HG03439 (cell line): ENCODE measurements around the gene DRD2.
"Not testable (repeated sequence)": the region's sequence is repeated elsewhere in the genome, so short reads cannot be mapped to it uniquely, and the experiment has no call there.

Source experiments
- ATAC-seq: cut with Tn5 transposase; IDR thresholded peaks from one replicate; pipeline ENCODE4 v1.9.1; 2021; ENCODE audit warnings: mild to moderate bottlenecking, moderate library complexity; ENCODE audit not compliant: unreplicated experiment

Gene DRD2

GRCh38 chr11:113475160-113475761 is at the start of gene DRD2:
Gene DRD2 (minus strand): TSS chr11:113475398. CDS start chr11:113424651, 50,747 bp downstream.
- no peak for ATAC-seq

- not testable (repeated sequence) for ATAC-seq
These were observed 48.7 kb upstream of the DRD2 start for GRCh38 chr11:113523906-113524305.

- ATAC-seq = no peak
These were observed 46.7 kb upstream of the DRD2 start for GRCh38 chr11:113521737-113522517.

- ATAC-seq = no peak
These were observed 44.9 kb upstream of the DRD2 start for GRCh38 chr11:113519989-113520613.

GRCh38 chr11:113518716-113519495 is 43.7 kb upstream of the DRD2 start:
- ATAC-seq = no peak

DNA sequence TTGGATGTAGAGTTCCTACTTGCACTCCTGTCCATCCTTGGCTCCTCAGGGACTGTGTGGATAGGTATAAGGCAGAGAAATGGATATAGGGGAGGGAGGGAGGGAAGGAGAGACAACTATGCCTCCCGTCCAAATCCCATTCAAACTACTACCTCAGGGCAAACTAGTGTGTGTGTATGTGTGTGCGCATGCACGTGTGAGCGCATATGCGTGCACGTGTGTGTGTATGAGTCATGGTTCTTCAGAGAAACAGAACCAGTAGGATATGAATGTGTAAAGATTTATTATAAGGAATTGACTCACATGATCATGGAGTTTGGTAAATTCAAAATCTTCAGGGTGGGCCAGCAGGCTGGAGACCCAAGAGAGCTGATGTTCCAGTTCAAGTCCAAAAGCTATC is 42.2 kb upstream of the DRD2 start:
- no peak for ATAC-seq

DNA sequence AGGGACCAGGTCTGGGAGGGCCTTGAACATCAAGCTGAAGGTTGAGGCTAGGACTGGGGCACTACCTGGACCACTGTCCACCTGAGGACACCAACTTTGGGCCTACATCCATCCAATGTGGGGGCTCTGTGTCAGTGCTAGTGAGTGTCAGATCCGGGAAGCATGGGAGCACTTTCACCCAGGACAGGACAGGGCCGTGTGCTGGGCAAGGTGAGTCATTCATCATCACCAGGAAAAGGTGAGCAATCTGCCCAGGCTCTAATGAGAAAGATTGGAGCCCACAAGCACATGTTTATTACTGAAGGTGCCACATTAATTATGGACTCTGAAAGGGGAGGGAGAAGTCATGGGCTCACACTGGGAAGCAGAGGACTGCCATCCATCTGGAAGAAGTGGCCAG is 39.7 kb upstream of the DRD2 start:
- ATAC-seq = no peak

DNA sequence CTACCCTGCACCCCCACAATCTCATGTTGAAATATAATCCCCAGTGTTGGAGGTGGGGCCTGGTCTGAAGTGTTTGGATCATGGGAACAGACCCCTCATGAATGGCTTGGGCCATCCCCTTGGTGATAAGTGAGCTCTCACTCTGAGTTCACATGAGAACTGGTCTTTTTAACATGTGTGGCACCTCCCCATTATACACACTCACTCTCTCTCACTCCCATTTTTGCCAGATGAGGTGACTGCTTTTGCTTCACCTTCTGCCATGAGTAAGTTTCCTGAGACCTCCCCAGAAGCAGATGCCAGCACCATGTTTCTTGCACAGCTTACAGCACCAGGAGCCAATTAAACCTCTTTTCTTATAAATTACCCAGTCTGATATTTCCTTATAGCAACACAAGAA is 32.1 kb upstream of the DRD2 start:
- no peak for ATAC-seq

DNA sequence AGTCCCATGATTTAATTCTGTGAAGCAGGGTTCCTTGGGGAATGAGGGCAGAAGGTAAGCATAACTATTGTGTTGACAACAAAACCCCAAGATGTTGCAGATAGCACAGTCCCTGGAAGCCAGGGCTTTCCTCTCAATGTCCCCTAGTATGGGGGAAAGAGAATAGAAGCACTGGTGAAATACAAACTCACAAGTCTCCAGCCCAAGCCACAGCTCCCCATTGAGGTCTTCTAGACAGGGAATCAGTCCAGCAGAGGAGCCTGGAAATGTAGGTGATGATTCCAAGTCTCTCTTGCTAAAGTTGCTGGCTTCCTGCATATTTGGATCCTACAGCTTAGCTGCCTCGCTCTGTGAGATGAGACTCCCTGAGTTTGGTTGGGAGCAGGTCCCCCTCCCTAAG is 31.7 kb upstream of the DRD2 start:
- ATAC-seq = no peak

GRCh38 chr11:113506461-113506860 is 31.3 kb upstream of the DRD2 start:
- ATAC-seq = no peak

DNA sequence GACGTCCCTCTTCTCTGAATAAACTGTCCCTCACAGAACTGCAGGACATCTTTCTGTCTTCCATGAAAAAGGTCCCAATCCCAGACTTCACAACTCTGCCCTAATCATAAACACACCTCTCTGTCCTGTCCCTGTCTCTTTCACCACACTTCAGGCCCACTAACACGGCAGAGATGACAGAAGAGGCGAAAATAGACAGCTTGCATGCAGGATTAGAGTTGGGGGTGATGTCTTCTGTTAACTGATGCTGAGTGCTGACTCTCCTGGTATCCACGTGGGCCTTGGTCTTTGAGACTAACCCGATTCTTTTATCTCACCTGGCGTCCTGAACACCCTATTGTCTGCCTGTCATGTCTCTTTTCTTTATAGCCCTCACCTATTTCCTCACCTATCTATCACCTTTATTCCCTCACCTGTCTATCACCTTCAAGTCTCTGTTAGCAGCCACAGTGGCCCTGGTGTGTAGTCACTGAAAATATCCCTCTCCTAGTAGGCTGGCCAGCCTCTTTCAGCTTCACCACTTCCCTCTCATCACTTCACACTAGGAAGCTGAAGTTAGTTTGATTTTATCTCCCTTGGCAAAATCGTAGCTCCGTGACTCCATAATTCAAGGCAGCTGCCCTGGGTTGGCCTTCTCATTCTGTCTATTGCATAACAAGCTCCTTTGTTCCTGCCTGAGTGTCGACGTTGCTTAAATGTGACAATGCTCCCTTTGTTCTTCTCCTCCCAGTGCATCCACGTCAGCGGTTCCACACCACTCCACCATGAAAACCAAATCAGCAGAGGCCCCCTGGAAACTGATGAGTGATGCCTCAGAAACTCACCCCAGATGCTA is 30.6 kb upstream of the DRD2 start:
- ATAC-seq = no peak

DNA sequence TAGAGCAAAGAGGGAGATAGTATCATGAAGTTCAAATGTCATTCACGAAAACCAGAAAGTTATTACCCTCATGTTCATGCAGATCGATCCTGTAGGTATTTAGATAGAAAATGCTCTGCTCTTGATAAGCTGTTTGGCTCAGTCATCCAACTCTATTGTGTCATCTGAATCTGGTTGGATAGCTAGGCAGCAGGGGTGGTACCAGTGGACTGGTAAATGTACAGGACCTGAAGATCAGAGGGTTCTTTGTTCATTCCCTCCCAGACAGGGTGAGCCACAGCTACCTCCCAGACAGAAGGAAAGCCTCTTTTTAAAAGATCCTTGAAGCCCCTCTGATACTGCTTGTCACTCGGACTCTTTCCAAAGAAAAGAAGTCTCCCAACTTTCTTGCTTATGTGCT is 29.8 kb upstream of the DRD2 start:
- ATAC-seq = no peak

DNA sequence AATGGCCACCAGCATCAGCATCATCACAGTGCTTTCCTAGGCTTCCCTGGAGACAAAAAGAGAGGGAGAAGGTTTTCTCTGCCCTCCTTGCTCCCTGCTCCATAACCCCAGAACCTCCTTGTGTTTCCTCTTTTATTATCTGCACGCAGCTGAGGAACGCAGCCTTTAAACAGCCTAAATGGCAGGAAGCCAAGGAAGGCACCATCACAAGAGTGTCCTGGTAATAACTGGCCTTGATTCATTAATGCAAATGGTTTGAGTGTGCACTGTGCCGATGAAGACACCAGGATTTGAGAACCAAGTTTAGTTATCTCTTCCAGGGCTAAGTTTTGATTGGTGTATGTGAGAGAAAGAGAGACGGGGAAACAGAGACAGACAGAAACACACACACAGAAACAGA is 29.4 kb upstream of the DRD2 start:
- no peak for ATAC-seq

DNA sequence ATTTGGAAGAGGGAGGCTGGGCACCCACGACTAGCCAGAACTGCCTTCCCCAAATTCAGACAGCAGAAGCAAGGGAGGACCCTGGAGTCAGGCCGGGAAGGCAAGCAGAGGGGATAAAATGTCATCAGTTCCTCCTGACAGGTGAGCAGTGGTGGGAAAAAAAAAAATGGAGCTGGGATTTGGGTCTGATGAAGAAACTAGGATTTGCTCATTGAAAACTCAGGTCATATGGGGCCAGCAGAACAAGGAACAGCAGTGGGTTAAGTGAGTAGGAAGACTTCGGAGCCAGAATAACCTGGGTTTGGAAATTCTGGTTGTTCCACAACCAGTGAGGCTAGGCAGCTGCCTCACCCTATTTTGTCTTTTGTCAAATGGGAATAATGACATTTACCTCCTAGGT is 28.9 kb upstream of the DRD2 start:
- ATAC-seq = no peak

- ATAC-seq = no peak
These were observed 22.1 kb upstream of the DRD2 start for GRCh38 chr11:113497066-113497910.

GRCh38 chr11:113496026-113496651 is 20.9 kb upstream of the DRD2 start:
- ATAC-seq = no peak

DNA sequence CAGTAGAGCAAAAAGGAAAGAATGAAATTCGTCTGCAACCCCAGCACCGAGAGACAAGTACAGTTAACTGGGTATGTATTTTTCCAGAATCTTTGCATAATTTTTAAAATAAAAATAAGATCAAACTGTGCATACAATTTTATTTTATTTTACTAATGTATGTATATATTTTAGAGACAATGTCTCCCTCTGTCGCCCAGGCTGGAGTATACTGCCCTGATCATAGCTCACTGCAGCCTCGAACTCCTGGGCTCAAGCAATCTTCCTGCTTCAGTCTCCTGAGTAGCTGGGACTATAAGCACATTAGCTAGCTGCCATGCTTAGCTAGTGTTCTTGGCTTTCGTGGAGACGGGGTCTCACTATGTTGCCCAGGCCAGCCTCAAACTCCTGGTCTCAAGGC is 18.8 kb upstream of the DRD2 start:
- ATAC-seq = no peak

DNA sequence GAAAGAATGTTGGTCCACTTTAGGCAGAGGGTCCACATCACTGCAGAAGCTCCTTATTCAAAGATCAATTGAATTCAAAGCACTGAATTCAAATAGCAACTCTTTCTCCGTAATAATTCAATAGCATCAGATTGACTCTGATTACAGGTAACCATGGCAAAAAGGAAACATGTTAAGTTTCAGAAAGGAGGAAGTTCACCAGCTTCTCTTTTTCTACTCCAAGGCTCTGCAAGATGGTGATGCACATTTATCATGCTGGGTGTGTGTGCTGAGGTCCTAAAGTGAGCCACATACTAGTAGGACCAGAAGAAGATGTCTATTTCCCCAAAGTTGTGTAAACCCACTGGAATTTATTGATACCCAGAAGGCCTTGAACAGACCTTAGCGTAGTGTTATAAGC is 18.0 kb upstream of the DRD2 start:
- ATAC-seq = no peak

DNA sequence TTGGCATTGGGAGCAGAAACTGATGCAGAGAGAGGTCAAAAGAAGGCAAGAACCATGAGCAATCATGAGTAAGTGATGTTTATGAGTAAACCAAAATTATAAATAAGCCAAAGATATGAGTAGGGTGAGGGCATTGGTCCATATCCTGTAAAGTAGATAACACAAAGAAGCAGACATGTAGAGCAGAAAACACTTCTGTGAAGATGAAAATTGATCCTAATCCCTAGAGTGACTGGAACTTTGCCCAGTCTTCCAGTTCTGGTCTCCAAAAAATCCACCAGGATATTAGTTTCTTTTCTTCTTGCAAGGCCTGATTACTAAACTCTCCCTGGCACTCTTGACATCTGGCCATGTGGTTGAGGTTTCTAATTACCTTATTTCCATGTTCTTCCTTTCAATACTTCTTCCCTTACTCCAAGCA is 13.7 kb upstream of the DRD2 start:
- ATAC-seq = no peak
